Activated T-cell treated with anti-CD3 and anti-CD28 coated beads for 1 hour (primary cell): ENCODE results near the gene SPOCK1.
"Not testable (repeated sequence)": the region's sequence is repeated elsewhere in the genome, so short reads cannot be mapped to it uniquely, and the experiment has no call there.

Experiments
- DNase-seq: peaks from one replicate; pipeline ENCODE4 v3.0.0-alpha.2; 2020; ENCODE audit warnings: low read depth

SPOCK1 gene

GRCh38 chr5:137395011-137395755 lies 103.9 kb downstream of the SPOCK1 start:
- no peak for DNase-seq

- DNase-seq = no peak
Measured at GRCh38 chr5:137394380-137394779, 104.7 kb downstream of the SPOCK1 start.

- no peak for DNase-seq
Measured at GRCh38 chr5:137393196-137393993, 105.7 kb downstream of the SPOCK1 start.

GRCh38 chr5:137392261-137392660 lies 106.9 kb downstream of the SPOCK1 start:
- no peak for DNase-seq

GRCh38 chr5:137391044-137391443 lies 108.1 kb downstream of the SPOCK1 start:
- not testable (repeated sequence) for DNase-seq

GRCh38 chr5:137389042-137389441 lies 110.1 kb downstream of the SPOCK1 start:
- DNase-seq = no peak

GRCh38 chr5:137385064-137385463 lies 114.1 kb downstream of the SPOCK1 start:
- no peak for DNase-seq

- no peak for DNase-seq
Measured at GRCh38 chr5:137383909-137384308, 115.2 kb downstream of the SPOCK1 start.

- DNase-seq = no peak
Measured at GRCh38 chr5:137381555-137381954, 117.6 kb downstream of the SPOCK1 start.

- DNase-seq = no peak
Measured at GRCh38 chr5:137379555-137380286, 119.4 kb downstream of the SPOCK1 start.

- DNase-seq = no peak
Measured at GRCh38 chr5:137375741-137376526, 123.2 kb downstream of the SPOCK1 start.

GRCh38 chr5:137374110-137374714 lies 124.9 kb downstream of the SPOCK1 start:
- DNase-seq = no peak

GRCh38 chr5:137372773-137373160 lies 126.4 kb downstream of the SPOCK1 start:
- no peak for DNase-seq

GRCh38 chr5:137372016-137372772 lies 126.9 kb downstream of the SPOCK1 start:
- no peak for DNase-seq

GRCh38 chr5:137370096-137371071 lies 128.7 kb downstream of the SPOCK1 start:
- DNase-seq = no peak

- no peak for DNase-seq
Measured at GRCh38 chr5:137368651-137369050, 130.5 kb downstream of the SPOCK1 start.

- no peak for DNase-seq
Measured at GRCh38 chr5:137367951-137368350, 131.2 kb downstream of the SPOCK1 start.

- no peak for DNase-seq
Measured at GRCh38 chr5:137366526-137366925, 132.6 kb downstream of the SPOCK1 start.

- DNase-seq = no peak
Measured at GRCh38 chr5:137365126-137365865, 133.8 kb downstream of the SPOCK1 start.
